ENCODE measurements around the gene ICA1.

Gene ICA1

DNA sequence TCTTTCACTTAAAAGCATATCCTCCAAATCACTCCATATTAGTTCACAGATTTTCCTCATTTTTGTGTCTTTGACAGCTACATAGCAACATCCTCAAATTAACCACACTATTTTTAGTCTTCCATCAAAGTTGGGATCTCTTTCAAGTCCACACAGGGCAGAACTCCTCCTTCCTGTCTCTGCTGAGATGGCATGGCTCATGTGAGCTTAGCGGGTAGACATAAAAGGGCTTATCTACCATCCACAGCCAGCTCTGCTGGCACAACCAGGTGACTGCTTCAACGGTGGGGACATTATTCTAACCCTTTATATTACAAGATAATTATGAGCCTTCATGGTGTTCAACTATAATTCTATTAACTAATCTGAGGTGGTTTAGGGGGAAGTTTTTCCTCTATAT lies 35.5 kb downstream of the ICA1 start:
- no peak for DNase-seq

GRCh38 chr7:8221567-8221966 lies 40.4 kb downstream of the ICA1 start:
- DNase-seq = no peak

DNA sequence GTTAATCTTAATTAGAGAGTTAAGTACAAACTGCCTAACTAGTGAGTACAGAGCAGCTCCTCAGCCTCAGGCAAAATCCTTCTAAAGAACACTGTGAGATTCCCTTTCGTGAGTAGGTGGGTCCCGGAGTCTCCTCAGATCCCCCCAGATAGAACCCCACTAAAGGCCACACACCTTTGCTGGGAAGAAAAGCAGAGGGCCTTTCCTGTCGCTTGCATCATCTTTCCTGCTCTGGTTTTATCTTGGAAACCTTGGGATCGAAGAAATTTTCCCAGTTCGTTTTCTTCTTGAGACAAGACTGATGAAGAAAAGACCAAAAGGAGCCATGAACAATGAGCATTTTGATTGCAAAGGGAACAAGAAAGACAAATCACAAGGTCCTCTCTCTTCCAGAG lies 40.9 kb downstream of the ICA1 start:
- no peak for DNase-seq

DNA sequence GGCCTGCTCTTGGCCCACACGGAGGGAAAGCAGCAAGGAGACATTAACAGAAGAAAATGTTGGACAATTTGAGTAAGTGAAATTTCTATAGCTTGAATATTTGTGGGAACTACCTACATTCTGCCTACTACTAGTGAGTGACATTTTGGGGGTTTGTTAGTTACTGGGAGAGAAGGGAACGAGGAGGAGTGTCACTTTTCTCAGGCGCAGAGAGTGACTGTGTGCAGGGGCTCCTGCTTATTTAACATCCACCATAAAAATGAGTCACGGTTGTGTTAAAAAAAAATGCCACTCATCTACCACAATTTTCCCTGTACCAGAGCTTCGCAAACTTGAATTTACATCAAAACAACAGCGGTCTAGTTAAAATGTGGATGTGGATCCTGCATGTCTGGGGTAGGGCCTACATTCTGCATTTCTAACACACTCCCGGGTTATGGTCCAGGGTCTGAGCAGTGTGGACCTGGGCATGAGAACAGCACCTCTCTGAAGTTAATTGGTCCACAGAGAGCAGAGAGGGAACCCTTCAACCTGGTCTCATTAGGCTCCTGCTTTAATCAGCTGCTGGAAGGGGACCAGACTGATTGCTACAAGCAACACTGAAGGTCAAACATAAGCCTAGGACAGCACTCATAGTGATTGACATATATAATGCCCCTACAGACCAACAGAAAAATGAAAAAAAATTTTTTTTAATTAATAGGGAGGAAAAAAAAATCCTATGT lies 41.4 kb downstream of the ICA1 start:
- DNase-seq = no peak

DNA sequence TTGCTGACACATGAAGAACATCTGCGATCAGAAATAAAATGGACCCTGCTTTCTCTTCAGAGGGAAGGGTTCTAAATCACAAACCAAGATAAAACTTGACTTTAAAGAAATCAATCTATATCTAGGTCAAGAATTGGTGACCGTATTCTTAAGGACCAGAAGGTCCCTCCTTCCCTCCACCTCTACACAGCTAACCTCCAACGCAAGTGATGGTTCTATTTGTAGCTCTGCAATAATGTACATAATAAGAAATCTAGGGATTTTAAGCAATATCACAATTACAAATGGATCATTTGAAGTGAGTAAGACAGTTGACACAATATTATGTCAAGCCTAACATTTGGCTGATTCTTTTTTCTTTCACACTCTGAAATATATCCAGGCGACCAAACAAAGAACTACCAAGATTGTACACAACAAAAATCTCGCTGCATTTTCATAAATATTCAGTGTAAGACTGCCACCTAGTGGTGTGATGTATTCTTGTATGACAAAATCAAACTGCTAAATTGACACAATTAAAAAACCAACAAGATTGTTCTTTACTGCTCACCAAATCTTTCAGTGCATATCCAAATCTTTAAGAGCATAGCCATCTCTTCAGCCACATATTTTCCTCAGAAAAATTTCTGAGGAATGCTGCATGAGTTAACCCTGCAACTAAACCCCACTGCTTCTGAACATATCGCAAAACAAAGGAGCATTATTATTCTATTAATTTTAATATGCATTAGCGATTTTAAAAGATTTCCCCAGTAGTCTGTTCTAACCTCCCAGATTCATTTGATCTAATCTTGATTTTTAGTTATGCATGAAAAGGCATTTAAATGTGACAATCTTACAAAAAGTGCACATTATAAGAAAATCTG lies 44.5 kb downstream of the ICA1 start:
- DNase-seq = peak; percentile 29

DNA sequence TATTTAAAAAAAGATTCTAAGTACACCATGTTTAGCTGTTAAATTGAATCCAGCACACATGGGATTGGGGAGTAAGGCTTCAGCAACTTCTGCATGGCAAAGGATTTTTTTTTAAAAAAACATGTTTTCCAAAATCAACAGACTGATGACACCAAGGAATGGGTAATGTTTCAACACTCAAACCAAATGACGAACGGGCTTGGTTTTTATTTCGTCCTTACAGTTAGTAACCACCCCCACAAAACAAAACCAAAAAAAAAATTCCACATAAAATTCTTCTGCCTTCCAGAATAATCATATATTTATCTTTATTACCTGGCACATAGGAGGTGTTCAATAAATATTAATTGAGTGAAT lies 45.7 kb downstream of the ICA1 start:
- DNase-seq = no peak

DNA sequence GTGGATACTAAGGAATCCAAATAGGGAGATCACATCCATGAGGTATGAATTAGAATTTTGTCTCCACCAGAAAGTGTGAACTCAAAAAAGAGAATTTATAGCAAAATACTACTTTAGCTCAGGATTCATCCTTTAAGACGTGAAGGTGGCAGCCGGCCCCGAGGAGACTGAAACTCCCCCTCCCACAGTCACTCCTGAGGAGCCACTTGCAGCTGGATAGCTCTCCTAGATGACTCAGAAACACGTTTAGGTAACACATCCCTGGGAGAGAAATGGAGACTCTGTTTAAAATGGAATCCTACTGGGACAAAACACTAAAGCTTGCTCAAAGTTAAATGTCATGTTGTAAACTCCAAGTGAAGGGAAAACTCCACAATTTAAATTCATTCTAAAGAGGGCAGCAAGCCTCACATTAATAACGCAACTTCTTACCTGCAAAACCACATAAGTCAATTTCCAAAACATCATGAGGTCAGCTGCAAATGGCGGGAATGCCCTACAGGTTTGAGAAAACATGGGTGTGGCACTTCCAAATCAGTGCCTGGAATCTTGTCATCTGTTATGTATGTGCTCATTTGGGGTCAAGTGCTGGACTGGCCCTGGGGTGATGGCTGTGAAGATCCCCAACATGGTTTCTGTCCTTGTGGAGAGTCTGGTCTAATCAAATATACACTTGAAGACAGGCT lies 46.2 kb downstream of the ICA1 start:
- no peak for DNase-seq

- DNase-seq = no peak
Measured at GRCh38 chr7:8214244-8214824, 47.6 kb downstream of the ICA1 start.

DNA sequence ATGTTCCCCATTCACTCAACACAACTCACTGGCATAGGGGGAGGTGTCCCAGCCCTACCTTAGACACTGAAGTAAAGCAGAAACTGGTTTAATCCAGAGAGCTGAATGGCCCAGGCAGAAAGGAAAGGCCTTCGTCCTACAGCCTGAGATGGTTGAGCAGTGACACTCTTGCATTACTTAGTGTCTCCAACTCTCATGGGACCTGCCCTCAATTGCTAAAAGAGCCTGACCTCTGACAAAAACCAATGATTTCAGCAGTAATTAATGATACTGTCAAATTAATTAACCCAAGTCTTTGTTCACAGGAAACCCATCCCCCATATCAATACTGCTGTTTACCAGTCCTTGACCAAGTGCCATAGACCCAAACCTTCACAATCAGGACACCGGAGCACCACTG lies 48.6 kb downstream of the ICA1 start:
- DNase-seq = no peak

GRCh38 chr7:8212638-8213037 lies 49.3 kb downstream of the ICA1 start:
- DNase-seq = no peak

GRCh38 chr7:8211725-8212096 lies 50.3 kb downstream of the ICA1 start:
- no peak for DNase-seq

GRCh38 chr7:8210845-8211724 lies 50.9 kb downstream of the ICA1 start:
- no peak for DNase-seq

DNA sequence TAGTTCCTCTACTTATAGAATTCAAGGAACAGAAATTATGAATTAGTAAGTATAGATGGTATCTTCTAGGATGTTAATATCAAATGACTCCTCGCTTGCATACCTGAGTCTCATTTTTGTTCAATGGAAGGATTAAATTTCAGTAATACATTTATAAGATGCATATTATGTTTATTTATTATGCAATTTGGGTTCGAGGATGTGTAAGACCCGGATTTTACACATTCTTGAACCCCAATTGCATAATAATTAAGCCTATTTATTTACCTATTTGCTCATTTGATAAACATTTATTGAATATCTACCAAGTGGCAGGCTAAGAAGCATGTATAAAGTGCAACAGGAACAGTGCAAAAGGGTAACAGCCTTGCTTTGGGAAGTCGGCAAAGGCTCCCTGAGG lies 52.6 kb downstream of the ICA1 start:
- no peak for DNase-seq

DNA sequence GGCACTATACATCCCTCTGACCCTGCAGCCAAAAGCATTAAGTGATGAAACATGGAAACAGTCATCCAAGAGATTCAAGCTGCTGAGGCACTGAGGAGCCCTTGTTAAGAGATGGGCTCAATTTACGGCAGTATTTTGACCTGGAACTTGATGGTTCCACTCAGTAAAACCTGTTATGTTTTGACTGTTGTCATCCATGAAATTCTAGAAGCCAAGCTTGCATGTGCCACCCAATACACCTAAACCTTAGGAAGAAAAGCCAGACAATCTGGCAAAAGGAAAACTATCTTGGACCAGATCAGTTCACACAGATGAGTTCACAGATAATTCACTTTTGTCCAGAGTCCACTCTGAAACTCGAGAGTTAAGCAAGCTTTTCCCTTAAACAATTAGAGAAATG lies 53.2 kb downstream of the ICA1 start:
- no peak for DNase-seq

- DNase-seq = no peak
Measured at GRCh38 chr7:8206956-8207355, 55.0 kb downstream of the ICA1 start.

- DNase-seq = no peak
Measured at GRCh38 chr7:8205537-8205936, 56.4 kb downstream of the ICA1 start.

DNA sequence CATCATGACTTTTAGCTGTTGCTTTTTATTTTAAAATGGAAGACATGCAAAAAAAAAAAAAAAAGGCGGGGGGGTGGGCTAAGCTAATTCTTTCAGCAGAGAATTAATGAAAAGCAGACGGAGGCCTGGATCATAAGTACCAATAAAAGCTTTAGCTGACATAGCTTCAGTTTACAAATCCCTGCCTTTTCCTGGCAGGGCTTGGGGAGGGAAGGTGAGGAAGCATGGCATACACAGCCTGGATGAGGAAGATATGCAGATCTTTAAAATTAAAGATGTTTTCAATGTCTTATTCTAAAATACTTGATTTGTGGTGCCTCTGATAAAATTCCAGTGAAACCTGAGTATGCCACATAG lies 57.0 kb downstream of the ICA1 start:
- no peak for DNase-seq

- DNase-seq = no peak
Measured at GRCh38 chr7:8204339-8205030, 57.5 kb downstream of the ICA1 start.

- DNase-seq = no peak
Measured at GRCh38 chr7:8201846-8202441, 60.0 kb downstream of the ICA1 start.

GRCh38 chr7:8200717-8201116 lies 61.2 kb downstream of the ICA1 start:
- no peak for DNase-seq

- DNase-seq = no peak
Measured at GRCh38 chr7:8200316-8200715, 61.7 kb downstream of the ICA1 start.
